Activated CD4-positive, alpha-beta T cell treated with anti-CD3 and anti-CD28 coated beads, Interleukin-2, amount 50 U/mL, for 48 hours (primary cell): ENCODE data around the gene IRS2.

ENCODE experiments used
- DNase-seq, 2 experiments: peaks; one replicate each; pipeline ENCODE4 v3.0.0-alpha.2; 2020

Gene IRS2

GRCh38 chr13:109778102-109778542 is 8.3 kb downstream of the IRS2 start:
- DNase-seq = no peak

DNA sequence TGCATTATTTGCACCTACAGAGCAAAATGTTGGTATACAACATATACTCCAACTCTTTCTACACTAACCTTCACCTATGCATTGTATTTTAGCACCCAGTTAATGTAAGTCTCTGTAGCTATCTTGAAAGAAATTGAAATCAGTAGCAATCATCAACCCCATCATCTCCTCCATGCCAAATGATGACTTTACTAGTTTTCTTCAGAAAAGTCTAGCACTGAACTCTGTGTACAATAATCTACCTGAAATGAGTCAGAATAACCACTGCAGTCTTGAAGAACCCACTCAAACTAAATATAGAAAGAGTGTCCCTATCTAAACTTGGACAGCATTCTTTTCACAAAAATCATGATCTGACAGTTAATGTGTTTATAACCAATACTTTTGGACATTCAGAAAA is 9.8 kb downstream of the IRS2 start:
- DNase-seq = no peak

DNA sequence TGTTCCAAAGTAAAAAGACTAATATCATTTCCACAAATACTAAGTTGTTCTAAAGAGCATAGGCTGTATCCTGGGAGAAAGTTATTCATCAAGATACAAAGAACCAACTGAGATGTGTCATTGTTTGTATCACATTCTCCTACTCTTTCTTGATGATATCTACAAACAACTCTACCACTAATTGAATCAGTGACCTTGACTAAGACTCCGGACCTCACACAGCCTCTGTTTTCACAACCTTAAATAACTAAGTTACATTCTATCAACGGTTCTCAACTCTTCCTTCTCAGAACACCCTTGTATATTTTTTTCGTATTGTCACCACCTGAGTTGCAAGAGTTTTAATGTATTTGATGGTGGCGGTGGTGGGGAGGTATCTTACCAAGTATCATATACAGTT is 12.6 kb downstream of the IRS2 start:
- no peak for DNase-seq

- peak; percentile 24 to 32 for DNase-seq
Observed at GRCh38 chr13:109773276-109773675, 13.1 kb downstream of the IRS2 start.

DNA sequence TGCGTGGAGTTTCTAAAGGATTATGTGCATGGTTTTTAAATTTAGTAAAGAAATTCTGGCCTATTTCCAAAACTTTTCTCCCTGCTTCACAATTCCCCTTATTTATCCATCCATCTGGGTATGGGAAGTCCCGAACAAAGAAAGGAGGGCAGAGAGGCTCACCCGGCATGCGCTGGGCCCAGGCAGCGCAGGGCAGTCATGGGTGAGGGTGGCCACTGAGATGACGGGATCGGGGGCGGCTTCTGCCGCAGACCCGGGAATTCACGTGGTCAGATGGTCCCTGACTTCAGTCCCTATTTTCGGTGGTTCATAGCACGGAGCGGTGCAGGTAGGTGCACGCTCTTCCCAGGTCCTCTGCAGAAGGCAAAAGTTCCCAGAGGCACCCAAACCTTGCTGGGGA is 14.5 kb downstream of the IRS2 start:
- no peak for DNase-seq

DNA sequence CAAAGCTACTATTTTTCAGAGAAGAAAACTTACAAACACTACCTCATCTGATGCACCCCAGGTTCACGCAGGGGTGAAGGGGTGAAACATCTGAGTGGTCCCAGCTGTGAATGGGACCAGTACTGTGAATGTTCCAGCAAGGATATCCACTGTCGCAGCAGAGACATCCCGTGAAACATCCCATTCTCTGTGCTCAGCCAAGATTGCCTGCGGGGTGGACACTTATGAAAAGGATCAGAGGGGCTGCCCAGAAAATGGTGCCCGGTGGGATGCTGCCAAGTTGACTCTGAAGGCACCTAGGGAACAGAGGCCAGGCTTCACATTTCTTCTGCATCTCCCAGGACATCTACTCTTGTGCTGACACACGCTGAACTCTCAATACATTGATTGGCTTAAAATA is 15.9 kb downstream of the IRS2 start:
- DNase-seq = no peak

GRCh38 chr13:109769921-109770320 is 16.5 kb downstream of the IRS2 start:
- no peak for DNase-seq

GRCh38 chr13:109769275-109769674 is 17.1 kb downstream of the IRS2 start:
- DNase-seq = no peak

DNA sequence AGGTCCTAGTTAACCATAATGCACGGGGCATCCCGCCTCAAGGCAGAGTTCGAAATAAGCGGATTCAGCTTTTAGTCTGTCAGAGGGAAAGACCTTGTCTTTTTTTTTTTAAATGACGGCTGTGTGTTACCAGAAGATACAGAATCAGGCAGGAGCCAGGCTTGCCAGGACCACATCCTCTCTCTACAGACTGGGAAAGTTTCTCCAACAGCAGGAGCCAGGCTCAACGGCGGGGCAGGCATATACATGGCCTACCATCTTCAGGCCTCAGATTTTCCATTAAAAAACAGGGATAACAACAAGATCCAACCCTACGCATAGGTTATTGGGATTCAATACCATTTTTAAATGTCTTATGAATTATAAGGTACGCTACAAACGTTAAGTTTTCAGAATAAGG is 17.8 kb downstream of the IRS2 start:
- no peak for DNase-seq

DNA sequence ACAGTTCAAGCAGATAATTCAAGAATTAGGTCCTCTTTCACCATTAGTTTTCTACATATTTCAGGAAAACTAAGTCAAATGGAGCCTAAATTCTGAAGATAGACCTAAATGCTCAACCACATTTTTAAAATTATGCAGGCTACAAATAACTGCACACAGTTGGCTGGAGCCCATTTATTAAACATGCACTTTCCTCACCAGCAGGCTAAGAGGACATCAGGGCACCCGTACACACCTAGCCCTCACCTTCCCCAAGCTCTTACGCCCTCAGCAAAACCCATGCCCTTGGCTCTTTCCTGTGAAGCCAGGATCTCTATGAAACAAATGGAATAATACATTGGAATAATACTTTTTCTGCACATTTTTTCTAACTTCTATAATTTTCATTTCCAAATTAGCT is 18.2 kb downstream of the IRS2 start:
- DNase-seq = no peak

DNA sequence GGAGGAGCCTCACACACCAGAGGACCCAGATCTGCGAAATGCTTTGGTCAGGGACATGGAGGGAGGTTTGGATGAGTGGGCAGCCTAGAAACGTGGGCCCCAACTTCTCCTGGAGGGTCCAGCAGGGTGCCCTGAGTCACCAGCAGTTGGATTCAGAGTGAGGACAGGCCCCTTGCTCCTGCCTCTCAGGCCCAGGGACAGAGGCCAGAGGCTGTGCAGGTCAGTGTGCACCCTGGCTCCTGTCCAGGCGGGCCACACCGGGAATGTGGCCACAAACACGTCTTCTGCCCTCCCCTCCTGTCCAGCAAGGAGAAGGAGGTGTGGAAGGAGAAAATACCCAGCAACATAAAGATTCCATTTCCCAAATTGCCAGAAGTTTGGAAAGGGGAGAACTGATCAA is 19.4 kb downstream of the IRS2 start:
- no peak for DNase-seq

DNA sequence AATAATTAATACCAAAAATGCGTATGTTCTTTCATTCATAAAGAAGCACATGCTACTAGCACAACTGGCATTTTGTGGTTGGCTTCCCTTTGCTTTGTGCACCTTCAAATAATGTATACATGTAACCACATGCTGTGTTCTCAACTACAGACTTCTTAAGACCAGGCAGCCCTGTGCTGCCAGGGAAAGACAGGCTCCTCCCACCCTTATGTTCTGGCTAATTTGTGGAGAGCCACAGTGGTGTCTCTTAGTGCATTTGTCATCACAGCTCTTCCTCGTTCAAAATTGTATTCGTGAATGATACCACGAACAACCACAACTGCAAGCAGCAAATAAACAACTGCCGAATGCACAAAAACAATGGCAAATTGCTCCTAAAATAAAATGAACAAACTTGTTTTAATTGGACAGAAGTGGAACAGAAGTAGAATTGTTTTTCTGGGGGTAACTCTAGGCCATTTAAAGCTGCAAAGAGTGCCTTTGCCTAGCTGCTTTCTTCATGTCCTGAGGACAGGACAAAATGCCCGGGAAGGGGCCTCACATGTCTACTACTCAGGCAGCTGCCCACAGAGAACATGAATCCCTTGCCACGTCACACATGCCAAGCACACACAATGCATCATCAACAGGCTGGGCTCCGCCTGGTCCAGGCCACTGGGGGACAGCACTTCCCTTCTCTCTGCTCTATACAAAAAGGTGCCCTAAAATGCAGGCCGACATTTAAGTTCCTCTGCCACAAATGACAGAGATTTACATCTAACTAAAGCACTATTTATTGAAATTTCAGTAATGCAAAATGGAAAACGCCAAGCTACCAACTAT is 21.7 kb downstream of the IRS2 start:
- DNase-seq = peak; percentile 17 to 28

DNA sequence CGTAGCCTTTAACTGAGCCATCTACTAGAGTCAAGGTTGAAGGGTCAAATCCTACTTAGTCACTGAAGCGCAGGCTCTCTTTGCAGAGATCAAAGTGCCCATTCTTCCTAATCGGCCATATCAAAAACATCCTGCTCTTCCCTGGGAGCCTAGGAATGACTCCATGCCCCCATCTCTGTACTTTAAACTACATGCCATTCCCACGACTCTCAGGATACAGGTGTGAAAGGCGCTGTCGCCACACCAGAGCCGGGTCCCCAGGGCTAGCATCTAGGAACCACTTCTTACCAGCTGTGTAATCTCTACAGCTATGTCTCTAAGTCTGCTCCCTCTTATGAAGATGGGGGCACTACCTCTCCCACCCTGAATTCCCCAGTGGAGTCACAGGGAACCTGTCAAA is 22.3 kb downstream of the IRS2 start:
- no peak for DNase-seq

DNA sequence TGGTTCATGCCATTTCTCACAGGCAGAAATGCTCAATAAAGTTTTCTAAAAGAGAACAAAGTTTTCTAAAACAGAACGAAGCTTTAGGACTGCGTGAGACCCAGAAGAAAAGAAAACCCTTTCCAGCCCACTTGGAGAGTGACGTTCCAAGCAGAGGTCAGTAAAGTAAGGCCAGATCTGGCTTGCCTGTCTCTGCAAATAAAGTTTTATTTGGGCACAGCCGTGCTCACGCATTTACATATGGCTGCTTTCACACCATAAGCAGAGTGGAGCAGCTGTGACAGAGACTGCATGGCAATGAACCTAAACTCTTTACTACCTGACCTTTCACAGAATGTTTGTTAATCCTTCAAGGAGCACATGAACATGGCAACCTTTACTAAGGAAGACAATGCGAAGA is 23.6 kb downstream of the IRS2 start:
- no peak for DNase-seq

DNA sequence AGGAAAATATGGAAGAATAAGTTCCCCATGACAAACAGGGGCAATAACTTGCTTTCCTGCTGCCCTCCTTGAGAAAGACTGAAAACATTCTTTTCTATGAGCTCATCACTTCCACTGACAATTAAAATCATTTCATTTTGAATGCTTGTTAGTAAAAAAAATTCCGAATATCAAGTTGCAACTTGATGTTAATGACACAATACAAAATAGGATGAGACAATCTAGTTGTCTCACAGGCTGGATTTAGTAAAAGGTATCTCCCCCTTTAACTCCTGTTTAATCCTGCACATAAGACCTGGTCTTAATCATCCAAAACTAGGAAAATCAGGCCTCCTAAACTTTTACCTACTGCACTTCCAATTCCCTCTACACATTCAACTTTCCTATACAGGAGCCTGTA is 24.7 kb downstream of the IRS2 start:
- no peak for DNase-seq

- no peak for DNase-seq
Observed at GRCh38 chr13:109760951-109761350, 25.4 kb downstream of the IRS2 start.

GRCh38 chr13:109760402-109760801 is 26.0 kb downstream of the IRS2 start:
- DNase-seq = no peak

- no peak for DNase-seq
Observed at GRCh38 chr13:109759609-109760008, 26.8 kb downstream of the IRS2 start.

- DNase-seq = no peak
Observed at GRCh38 chr13:109758937-109759480, 27.4 kb downstream of the IRS2 start.

- no peak for DNase-seq
Observed at GRCh38 chr13:109756778-109757177, 29.6 kb downstream of the IRS2 start.

DNA sequence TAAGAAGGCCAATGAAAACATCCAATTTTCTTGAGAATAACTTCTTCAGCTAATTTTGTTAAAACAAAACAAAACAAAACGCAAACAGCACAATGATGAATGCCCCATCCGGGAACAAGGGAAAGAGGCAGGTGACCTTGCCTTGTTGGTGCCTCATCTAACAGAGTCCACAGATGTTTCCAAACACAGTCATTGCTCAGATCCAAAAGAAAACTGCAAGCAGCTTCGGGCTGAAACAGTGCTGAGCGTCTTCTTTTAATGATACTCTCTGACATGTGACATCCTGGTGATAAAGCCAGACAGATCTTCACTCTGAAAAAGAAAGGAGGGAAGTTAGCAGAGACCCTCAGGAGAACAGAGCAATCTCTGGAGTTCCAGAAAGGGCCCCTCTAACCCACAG is 30.4 kb downstream of the IRS2 start:
- DNase-seq = no peak

DNA sequence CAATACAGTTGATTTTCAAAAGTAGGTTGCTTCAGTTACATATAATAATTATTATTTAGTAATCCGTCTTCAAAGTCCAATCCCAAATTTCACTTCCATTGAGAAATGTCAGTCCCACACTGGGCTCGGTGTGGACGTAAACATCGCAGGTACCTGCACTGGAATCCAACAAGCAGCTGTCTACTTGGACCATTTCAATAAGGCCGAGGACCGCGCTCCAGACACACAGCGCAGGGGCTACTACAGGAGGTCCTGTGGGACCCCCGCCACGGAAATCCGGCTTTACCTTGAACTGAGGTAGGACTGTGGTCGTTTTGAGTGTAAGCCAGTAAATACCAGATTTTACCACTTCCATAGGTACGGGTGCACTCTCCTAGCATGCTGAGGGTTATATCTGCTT is 30.8 kb downstream of the IRS2 start:
- DNase-seq = no peak

DNA sequence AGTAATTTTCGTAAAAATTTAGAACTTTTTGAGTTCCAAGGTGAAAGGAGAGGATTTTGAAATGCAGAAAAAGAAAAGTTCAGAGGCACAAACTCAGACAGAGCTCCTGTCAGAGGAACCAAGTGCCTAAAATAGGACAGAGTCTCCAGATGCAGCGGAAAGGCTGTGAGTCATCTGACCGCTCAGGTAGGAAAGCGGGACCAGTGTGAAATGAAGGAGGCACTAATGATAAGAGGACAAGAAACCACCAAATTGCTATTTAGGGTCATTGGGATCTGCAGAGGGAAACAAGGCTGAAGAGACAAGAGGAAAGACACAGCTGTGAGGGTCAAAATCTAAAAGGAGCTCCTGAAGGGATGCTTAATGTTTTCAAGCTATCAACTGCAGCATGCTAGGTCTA is 34.9 kb downstream of the IRS2 start:
- no peak for DNase-seq

GRCh38 chr13:109750221-109750775 is 36.1 kb downstream of the IRS2 start:
- no peak for DNase-seq

GRCh38 chr13:109749365-109749764 is 37.0 kb downstream of the IRS2 start:
- DNase-seq = no peak
